ENCODE measurements around the gene CREB3L1. TPM values are rescaled to one million over a fixed set of nuclear protein-coding genes. Genes with fewer than 3 reads are reported as not detected.

The CREB3L1 gene
- total and polyA plus RNA-seq, 2 of the 13 experiments (the other 11 are each of a cell fraction or from before 2014, with no cell fraction given), result not detected

- TF ChIP-seq POGK (CRISPR knock-in tag; conservative IDR thresholded peaks at IDR 0.05), result peak; percentile 98
- TF ChIP-seq SP5 (CRISPR knock-in tag; IDR thresholded peaks at IDR 0.05; ENCODE audit: borderline replicate concordance, low read depth), result peak; percentile 78
- no peak for TF ChIP-seq ZNF263 (CRISPR knock-in tag; IDR thresholded peaks at IDR 0.05)
- TF ChIP-seq HOXA5 (CRISPR knock-in tag; IDR thresholded peaks at IDR 0.05), result 0 out of 2 replicates have a peak, but pooled peaks have one; percentile 67
- TF ChIP-seq ZNF737 (CRISPR knock-in tag; IDR thresholded peaks at IDR 0.05; ENCODE audit: borderline replicate concordance), result no peak
- TF ChIP-seq HHEX (CRISPR knock-in tag; IDR thresholded peaks at IDR 0.05), result no peak
- TF ChIP-seq ATF6 (CRISPR knock-in tag; conservative IDR thresholded peaks at IDR 0.05), result no peak
- TF ChIP-seq CENPT (CRISPR knock-in tag; IDR thresholded peaks at IDR 0.05; ENCODE audit: low read depth), result no peak
- no peak for TF ChIP-seq MZF1 (CRISPR knock-in tag; IDR thresholded peaks at IDR 0.05; ENCODE audit: borderline replicate concordance)
- peak; percentile 41; the same call in 1 of the 2 replicates for TF ChIP-seq CSRNP1 (CRISPR knock-in tag; IDR thresholded peaks at IDR 0.05)
- TF ChIP-seq THRA (CRISPR knock-in tag; IDR thresholded peaks at IDR 0.05; ENCODE audit: borderline replicate concordance), result no peak
- no peak for TF ChIP-seq ZBTB10 (CRISPR knock-in tag; IDR thresholded peaks at IDR 0.05; ENCODE audit: borderline replicate concordance)
- no peak; the same call in 1 of the 2 replicates for TF ChIP-seq HDAC2 (CRISPR knock-in tag; IDR thresholded peaks at IDR 0.05)
- peak; percentile 71; the same call in 1 of the 2 replicates for TF ChIP-seq MYC (CRISPR knock-in tag; IDR thresholded peaks at IDR 0.05; ENCODE audit: borderline replicate concordance)
- no peak for TF ChIP-seq RFXANK (CRISPR knock-in tag; IDR thresholded peaks at IDR 0.05)
- TF ChIP-seq ZNF225 (CRISPR knock-in tag; IDR thresholded peaks at IDR 0.05), result no peak
- TF ChIP-seq SAFB2 (CRISPR knock-in tag; IDR thresholded peaks at IDR 0.05; ENCODE audit: borderline replicate concordance, low read depth), result no peak
- no peak for TF ChIP-seq HDAC6 (IDR thresholded peaks at IDR 0.05; ENCODE audit: low read depth, low read length)
- TF ChIP-seq ZNF569 (CRISPR knock-in tag; IDR thresholded peaks at IDR 0.05; ENCODE audit: borderline replicate concordance), result no peak
Observed at GRCh38 chr11:46242952-46243795, 34.3 kb upstream of the CREB3L1 start (continued).
